Measurements from ENCODE around the gene MGA. TPM values are rescaled to one million over a fixed set of nuclear protein-coding genes. Genes with fewer than 3 reads are reported as not detected.

The MGA gene
- total RNA-seq, 1 donor from 2014 or later: 71.4 TPM

- DNase-seq (ENCODE audit: low spot score in 2 of 2, unreplicated experiment in 2 of 2): no peak
- TF ChIP-seq, protein P1, sequence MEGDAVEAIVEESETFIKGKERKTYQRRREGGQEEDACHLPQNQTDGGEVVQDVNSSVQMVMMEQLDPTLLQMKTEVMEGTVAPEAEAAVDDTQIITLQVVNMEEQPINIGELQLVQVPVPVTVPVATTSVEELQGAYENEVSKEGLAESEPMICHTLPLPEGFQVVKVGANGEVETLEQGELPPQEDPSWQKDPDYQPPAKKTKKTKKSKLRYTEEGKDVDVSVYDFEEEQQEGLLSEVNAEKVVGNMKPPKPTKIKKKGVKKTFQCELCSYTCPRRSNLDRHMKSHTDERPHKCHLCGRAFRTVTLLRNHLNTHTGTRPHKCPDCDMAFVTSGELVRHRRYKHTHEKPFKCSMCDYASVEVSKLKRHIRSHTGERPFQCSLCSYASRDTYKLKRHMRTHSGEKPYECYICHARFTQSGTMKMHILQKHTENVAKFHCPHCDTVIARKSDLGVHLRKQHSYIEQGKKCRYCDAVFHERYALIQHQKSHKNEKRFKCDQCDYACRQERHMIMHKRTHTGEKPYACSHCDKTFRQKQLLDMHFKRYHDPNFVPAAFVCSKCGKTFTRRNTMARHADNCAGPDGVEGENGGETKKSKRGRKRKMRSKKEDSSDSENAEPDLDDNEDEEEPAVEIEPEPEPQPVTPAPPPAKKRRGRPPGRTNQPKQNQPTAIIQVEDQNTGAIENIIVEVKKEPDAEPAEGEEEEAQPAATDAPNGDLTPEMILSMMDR (IDR thresholded peaks at IDR 0.05; ENCODE audit: unreplicated experiment): no peak
- Mint-ChIP-seq H3K27ac (no peak overlapping the region), H3K36me3 (no peaks in the 10 kb centered on the region), H3K4me3 (no peak overlapping the region), H3K4me1 (peaks cover 33% of the 10 kb centered on the region), H3K27me3 (ENCODE audit: low read depth) (no peaks in the 10 kb centered on the region), H3K9me3 (no peaks in the 10 kb centered on the region)
Observed at GRCh38 chr15:41633609-41634008, 26.6 kb upstream of the MGA start.

GRCh38 chr15:41634072-41634626, 26.1 kb upstream of the MGA start:
- no peak overlapping the region for H3K4me3 Mint-ChIP-seq
- TF ChIP-seq, protein P1 (IDR thresholded peaks at IDR 0.05; ENCODE audit: unreplicated experiment): no peak
- H3K9me3 Mint-ChIP-seq: no peaks in the 10 kb centered on the region
- no peak overlapping the region for H3K27ac Mint-ChIP-seq
- H3K36me3 Mint-ChIP-seq: no peaks in the 10 kb centered on the region
- no peaks in the 10 kb centered on the region for H3K27me3 Mint-ChIP-seq (ENCODE audit: low read depth)
- DNase-seq (ENCODE audit: low spot score in 2 of 2, unreplicated experiment in 2 of 2): no peak
- H3K4me1 Mint-ChIP-seq: peaks cover 32% of the 10 kb centered on the region

DNA sequence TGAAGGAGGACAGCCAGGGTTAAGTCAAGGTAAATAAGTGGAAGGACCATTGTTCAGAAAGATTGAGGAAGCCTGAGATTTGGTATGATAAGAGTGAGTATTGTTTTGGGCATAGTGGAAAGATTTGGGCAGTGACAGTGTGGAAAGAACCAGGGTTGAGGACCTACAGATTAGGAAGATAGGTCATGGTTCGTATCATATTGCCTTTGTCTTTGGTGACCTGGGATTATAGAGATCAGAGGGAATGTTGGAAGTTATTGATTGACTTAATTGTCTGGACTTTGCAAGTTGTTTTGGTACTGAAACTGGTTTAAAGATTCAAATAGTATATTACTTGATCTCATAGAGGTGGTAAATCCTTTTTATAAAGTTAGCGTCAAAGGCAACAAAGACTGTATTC, 23.1 kb upstream of the MGA start:
- no peaks in the 10 kb centered on the region for H3K9me3 Mint-ChIP-seq
- peaks cover 11% of the 10 kb centered on the region for H3K4me1 Mint-ChIP-seq
- no peak overlapping the region for H3K27ac Mint-ChIP-seq
- no peak overlapping the region for H3K4me3 Mint-ChIP-seq
- no peak for DNase-seq (ENCODE audit: low spot score in 2 of 2, unreplicated experiment in 2 of 2)
- H3K27me3 Mint-ChIP-seq (ENCODE audit: low read depth): no peaks in the 10 kb centered on the region
- TF ChIP-seq, protein P1 (IDR thresholded peaks at IDR 0.05; ENCODE audit: unreplicated experiment): no peak
- peaks cover 1% of the 10 kb centered on the region for H3K36me3 Mint-ChIP-seq

GRCh38 chr15:41640985-41641384, 19.2 kb upstream of the MGA start:
- Mint-ChIP-seq H3K27ac (no peak overlapping the region), H3K9me3 (no peaks in the 10 kb centered on the region), H3K36me3 (peaks cover 1% of the 10 kb centered on the region), H3K4me3 (no peak overlapping the region), H3K4me1 (no peaks in the 10 kb centered on the region), H3K27me3 (ENCODE audit: low read depth) (no peaks in the 10 kb centered on the region)
- no peak for DNase-seq (ENCODE audit: low spot score in 2 of 2, unreplicated experiment in 2 of 2)
- TF ChIP-seq, protein P1 (IDR thresholded peaks at IDR 0.05; ENCODE audit: unreplicated experiment): no peak

GRCh38 chr15:41647262-41647661, 12.9 kb upstream of the MGA start:
- H3K27me3 Mint-ChIP-seq (ENCODE audit: low read depth): no peaks in the 10 kb centered on the region
- H3K4me1 Mint-ChIP-seq: no peaks in the 10 kb centered on the region
- no peak for DNase-seq (ENCODE audit: low spot score in 2 of 2, unreplicated experiment in 2 of 2)
- H3K36me3 Mint-ChIP-seq: peaks cover 4% of the 10 kb centered on the region
- no peak overlapping the region for H3K27ac Mint-ChIP-seq
- H3K4me3 Mint-ChIP-seq: no peak overlapping the region
- H3K9me3 Mint-ChIP-seq: peaks cover 18% of the 10 kb centered on the region
- TF ChIP-seq, protein P1 (IDR thresholded peaks at IDR 0.05; ENCODE audit: unreplicated experiment): no peak

DNA sequence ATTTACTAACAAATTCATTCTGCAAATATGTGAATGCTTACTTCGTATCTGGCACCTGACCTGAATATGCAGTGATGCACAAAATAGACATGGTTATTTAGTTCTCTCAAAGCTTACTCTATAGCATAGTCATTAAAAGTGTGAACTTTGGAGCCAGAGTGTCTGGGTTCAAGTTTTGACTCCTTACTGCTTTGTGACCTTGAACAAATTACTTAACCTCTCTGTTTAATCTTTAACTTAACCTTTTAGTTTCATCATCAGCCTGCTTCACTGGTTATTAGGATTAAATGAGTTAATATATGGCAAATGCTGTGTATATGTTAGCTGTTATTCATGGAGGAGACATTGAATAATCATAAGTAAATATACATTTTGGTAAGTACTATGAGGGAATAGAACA, 12.1 kb upstream of the MGA start:
- Mint-ChIP-seq H3K4me3 (no peak overlapping the region), H3K36me3 (peaks cover 4% of the 10 kb centered on the region), H3K27ac (no peak overlapping the region), H3K27me3 (ENCODE audit: low read depth) (no peaks in the 10 kb centered on the region), H3K4me1 (no peaks in the 10 kb centered on the region), H3K9me3 (peaks cover 18% of the 10 kb centered on the region)
- no peak for DNase-seq (ENCODE audit: low spot score in 2 of 2, unreplicated experiment in 2 of 2)
- TF ChIP-seq, protein P1 (IDR thresholded peaks at IDR 0.05; ENCODE audit: unreplicated experiment): no peak

Data from mesothelial cell of epicardium (in vitro differentiated cells).